GM18909 (cell line): ENCODE data around the gene CYFIP1.

Experiments used
- ATAC-seq: cut with Tn5 transposase; IDR thresholded peaks from one replicate; pipeline ENCODE4 v1.9.1; 2021; ENCODE audit warnings: mild to moderate bottlenecking; ENCODE audit not compliant: unreplicated experiment, poor library complexity

Gene CYFIP1

DNA sequence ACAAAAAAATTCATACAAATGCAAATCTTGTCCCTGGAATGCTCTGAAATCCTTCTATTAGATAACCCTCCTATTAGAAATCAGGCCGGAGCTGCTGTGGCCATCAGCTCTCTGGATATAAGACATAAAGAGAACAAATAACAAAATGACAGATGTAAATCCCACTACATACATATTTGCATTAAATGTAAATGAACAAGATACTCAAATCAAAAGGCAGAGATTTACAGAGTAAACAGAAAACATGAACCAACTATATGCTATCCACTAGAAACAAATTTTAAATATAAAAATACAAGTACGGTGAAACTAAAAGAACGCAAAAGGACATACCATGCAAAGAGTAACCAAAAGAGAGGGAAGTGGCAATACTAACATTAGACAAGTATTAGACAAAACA, 10.7 kb downstream of the CYFIP1 start:
- no peak for ATAC-seq

DNA sequence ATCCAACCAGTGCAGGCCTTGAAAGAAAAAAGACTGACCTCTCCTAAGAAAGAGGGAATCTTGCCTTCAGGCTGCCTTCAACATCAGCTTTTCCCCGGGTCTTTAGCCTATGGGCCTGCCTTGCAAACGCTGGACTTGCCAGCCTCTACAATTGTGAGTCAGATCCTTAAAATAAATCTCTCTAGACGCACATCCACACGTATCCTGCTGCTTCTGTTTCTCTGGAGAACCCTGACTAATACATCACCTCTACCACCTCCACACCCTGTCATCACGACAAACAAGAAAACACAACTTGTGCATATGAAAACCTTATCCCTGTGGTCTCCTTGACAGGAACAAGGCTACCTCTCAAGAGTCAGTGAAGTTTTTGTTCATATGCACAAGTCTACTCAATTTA, 11.8 kb downstream of the CYFIP1 start:
- no peak for ATAC-seq

DNA sequence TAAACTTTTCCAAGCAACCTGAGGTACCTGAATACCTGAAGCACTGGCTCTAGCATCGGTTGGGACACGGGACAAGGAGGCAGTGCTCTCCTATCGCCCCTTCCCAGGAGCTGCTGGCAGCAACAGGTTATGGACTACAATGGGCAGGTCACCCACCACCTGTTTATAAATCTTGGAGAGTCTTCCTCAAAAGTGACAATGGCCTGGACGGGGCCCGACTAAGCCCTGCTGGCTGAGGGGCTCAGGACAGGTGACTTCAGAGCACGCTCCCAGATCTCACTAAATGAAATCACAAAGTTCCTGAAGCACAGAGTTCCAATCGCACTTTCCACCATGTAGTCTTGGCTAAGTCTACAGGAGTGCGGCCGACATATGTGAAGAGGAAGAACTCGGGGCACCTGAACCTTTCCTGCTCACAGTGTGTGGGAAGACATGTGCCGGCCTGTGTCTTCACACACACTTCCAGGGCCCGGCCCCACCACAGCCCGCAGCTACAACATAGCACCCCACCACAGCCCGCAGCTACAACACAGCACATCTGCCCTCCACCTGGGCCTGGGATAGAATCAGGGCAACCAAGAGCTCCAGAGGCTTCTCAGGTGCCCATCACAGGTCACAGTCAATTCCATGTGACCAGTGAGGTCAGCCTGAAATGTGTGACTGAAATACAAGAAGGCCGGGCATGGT, 12.9 kb downstream of the CYFIP1 start:
- no peak for ATAC-seq

DNA sequence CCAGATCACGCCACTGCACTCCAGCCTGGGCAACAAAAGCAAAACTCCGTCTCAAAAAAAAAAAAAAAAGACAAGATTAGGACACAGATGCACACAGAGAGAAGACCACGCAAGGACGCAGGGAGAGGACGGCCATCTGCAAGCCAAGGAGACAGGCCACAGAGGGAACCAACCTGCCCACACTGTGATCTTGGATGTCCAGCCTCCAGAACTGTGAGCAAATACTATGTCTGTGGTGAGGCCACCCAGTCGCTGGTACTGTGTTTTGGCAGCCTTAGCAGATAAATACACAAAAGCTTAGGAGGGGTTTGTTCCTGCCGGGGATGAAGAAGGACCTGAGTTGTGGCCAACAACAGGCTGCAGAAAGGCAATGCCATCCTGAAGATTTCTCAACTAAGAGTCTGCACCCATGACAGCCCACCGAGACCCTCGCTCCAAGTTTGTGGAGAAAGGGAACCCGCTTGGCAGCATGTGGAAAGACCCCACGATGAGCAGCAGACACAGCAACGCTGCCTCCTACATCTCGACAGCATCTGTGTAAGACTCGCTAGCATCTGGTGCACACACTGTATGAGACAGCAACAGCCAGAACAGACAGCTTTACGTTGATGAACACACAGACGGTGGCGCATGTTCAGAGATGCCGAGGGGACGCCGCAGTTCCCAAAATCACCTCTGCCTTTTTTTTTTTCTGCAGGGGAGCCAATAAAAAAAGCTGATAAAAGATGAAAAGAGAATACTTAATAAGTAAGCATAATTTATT, 13.7 kb downstream of the CYFIP1 start:
- no peak for ATAC-seq

DNA sequence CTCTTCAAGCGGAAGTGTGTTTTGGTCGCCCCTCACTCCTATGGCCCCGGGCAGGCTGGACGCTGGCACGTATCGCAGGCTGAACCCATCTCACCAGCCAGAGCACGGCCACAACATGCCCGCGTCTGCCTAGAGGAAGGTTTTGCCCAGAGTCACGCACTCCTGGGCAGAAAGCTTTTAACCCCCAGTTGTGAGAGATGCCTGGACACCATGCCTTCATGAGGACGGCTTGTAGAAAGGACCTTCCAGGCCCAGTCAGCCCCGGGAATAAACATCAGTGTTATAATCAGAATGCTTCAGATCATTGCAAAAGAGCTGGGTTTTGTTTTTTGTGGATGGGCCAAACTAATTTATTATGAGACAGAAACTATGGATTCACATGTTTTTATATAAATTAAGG, 16.5 kb downstream of the CYFIP1 start:
- no peak for ATAC-seq

DNA sequence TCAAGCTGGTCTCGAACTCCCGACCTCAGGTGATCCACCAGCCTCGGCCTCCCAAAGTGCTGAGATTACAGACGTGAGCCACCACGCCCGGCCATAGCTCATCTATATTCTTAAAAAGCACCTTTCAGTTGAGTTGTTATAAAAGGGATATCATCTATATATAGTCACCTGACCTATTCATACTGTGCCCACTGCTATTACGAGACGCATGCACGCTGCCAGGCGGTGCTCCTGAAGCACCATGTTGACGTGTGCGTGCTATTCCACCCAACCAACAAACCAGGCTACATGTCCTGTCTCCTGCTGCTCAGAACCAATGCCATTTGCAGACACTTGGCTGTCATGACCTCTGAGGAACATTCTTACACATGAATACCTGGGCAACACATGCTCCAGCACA, 17.6 kb downstream of the CYFIP1 start:
- no peak for ATAC-seq

DNA sequence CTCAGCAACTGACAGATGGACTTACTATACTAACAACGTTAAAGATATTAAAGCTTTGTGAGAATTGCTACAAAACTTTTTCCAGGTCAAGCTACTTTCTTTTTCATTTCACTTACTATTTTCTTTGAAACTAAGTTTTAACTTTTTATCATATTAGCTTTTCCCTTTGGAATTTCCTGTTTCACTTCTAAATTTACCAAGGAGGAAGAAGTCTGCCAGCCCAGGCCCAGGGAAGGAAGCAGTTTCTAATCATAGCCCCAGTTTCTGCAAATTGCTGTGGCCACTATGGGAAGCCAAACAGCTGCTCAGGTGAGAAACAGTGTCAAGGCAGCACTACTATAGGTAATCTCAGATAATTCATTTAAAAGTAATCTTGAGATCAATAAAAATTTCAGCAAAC, 18.4 kb downstream of the CYFIP1 start:
- ATAC-seq = no peak

DNA sequence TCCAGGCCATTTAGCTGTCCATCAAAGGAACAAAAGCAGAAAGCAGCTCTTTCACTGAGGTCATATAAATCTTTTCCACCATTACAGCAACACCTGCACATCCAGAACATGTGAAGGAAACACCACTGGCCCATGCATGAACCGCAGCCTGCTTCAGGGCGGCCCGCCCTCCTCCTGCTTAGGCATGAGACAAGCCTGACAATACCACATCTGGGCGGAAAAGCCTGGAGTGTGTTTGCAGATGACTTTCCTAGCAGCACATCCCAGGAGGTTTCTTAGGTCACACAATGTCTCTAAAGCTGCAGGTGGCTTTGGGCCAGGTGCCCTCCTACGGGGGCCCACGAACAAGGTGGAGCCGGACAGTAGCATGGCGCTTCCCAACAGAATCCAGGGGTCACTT, 19.6 kb downstream of the CYFIP1 start:
- ATAC-seq = no peak

DNA sequence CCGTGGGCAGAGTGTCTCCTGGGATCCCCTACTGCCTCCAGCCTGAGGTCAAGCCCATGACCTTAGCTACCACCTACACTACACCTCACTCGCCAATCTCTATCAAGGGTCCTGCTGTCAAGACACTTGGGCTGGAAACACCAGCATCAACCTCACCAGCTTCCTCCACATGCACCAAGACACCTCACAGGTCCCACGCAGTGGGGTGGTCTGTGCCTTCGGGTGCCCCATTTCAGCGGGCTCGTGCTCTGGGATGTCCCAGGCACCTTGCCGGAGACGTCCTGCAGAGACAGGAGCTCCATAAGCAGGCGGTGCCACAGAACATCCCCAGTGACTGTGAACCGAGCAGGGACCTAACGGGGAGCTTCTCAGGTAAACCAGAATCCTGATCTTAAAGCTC, 20.0 kb downstream of the CYFIP1 start:
- ATAC-seq = no peak

DNA sequence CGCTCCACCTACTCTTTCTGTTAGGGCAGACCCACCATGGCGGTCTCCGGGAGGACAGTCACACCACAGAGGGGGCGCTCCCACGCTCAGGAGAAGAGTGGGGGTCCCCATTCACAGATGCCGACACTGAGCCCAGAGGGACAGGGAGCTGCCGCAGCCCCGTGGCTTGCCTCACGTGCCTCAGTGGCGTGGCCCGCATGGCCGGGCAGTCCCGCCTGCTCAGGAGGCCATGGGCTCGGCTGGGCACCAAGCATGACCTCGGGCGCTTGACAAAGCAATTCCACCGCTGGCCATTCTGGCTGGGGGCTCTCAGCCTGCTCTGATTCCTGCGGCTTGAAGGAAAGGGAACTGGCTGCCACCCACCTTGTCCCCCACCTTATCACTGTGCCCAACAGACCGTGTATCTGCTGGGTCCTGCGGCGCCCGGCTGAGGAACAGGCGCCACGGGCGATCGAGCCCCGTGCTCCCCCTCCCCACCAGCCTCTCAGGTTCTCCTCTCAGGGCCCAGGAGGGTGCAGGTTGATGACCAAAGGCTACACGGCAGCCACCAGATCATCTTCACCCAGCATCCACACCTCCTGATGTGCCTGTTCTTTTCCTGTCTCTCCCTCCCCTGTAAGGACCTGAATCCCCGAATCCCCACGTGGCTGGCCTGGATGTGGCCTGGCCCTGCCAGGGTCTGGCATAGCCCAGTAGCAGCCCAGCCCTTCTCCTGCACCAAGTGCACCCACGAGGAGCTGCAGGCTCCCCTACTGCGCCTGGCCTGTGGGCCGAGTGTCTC, 20.7 kb downstream of the CYFIP1 start:
- no peak for ATAC-seq

DNA sequence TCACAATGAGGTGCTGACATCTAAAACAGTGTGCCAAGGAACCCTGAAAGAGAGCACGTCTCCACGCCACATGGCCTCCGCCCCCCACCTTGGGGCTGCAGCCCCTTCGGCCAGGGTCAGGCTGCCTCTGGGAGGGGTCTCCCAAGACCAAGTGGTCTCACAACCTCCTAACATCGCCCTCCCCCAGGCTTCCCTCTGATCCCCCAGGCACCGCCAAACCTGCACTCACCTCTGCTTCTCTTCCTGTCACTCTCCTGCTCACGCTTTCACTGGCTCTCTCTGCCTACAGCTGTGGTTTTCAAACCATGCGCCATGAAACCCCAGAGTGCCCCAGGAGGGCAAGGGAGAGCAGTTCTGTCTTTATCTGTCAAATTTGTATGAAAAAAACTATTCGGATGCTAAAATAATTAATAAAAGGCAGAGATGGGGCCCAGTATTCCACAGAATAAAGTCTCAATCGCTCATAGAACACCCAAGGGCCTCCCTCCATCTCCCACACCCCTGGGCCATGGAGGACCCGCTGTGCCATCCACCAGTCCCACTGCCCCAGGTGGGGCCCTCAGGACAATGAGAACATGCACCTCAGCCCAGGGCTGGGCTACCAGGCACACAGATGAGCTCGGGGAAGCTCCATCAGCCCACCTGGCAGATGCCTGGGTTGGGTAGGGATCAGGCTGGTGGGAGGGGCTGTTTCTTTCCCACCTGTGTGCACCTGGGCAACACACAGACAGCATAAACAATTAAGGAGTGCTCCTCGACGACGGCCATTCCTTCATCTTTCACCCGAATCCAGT, 21.5 kb downstream of the CYFIP1 start:
- peak; percentile 58 for ATAC-seq

DNA sequence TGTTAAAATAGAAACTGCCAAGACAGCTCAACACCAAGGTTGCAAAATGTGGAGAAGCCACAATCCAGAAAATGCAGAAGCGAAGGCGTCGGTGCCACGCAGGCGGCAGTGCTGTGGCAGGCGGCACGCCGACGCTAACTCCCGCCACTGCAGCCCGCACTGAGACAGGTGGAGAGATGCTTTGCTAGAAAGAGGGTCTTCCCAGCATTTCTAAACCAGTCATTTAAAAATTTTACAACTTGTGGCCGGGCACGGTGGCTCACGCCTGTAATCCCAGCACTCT, 23.2 kb downstream of the CYFIP1 start:
- no peak for ATAC-seq

DNA sequence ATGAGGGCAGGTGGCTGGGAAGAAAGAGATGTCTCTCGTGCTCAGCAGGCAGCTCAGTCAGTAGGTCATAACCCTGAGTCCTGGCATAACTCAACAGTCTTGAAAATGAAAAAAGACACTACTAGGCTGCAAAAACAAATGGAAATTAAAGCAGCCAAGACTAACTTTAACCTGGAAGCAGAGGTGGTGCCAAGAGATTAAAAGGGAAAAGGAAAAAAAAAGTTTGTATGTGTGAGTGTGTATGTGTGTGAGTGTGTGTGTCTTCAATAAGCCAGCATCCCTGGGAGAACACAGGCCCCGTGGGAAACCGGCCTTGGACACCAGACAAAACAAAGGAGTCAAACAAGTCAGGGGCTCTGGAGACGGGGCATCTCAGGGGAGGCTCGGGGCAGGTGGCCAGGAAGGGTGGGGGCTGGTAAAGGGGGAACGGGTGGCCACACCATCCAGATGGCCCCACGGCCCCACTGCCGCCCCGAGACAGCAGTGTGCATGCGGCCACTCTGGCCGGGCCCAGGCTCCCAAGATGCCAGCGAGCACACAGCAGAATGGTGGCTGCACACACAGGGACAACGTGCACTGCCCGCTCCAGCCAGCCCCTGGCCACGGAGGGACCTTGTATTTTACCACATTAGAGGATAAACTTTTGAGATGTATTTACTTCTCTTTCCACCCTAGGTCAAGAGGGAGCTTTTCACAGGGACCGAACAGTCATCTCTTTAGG, 23.8 kb downstream of the CYFIP1 start:
- ATAC-seq = no peak

DNA sequence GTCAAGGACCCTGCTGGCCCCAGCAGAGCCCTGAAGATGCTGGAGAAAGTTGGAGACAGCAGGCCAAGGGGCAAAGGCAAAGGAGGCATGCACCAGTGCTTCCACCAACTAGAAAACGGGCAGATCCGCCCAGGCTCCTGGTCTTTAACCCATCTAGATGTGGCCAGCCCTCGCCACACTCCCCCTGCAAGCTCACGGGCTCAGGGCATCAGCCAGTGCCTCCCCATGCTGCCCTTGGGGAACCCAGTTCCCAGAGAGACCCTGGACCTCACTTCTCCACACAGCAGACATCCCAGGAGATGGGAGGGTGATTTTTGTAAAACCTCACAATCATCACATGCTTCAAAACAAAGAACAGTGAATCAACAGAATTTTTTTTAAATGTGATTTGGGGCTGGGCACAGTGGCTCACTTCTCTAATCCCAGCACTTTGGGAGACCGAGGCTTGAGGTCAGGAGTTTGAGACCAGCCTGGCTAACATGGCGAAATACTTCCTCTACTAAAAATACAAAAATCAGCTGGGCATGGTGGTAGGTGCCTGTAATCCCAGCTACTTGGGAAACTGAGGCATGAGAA, 24.5 kb downstream of the CYFIP1 start:
- no peak for ATAC-seq

DNA sequence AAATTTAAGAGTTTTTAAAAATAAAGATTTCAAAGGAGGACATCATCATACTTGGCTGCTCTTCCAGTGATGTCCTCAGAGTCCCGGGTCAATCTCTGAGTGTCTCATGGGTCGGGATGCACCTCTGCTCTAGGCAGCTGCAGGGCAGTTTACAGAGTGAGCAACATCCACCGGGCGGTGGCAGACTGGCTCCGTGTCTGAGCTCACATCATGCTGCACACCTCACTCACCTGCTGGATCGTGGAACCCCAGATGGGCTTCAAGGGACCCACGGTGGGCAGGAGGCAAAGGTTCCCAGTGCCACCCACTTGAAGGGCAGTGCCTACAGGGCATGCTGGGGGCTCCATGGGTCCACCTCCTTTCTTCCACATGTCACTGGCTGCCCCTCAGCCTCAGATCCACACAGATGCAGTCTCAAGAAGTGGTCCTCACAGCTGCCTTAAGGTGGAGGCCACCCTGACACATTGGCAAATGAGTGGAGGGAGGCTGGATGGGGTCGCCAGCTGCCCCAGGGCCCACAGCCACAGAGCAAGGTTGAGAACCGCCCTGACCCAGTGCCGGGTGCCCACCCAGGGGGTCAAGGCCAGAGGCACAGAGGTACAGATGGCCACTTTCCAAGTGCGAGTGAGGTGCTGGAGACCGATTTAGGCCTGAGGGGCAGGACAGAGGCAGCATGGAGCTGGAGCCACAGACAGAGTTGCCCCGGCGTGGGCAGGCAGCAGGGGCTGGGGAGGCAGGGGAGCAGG, 25.2 kb downstream of the CYFIP1 start:
- no peak for ATAC-seq

DNA sequence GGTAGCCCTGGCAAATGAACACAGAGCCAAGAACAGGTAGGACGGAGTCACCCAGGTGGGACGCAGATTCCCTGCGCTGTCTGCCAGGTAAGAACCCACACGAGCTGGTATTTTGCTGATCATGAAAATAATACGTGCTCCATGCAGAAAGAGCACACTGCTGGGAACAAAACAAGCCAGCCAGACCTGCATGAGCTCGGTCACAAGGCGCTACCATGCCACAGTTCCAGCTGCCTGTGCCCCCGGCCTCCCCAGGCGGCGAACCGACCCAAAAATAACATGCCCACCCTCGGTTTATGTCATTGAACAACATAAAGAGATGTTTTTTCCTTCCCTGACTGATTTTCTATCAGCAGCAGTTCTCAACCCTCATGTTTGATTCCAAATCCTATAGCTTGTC, 25.8 kb downstream of the CYFIP1 start:
- ATAC-seq = no peak

DNA sequence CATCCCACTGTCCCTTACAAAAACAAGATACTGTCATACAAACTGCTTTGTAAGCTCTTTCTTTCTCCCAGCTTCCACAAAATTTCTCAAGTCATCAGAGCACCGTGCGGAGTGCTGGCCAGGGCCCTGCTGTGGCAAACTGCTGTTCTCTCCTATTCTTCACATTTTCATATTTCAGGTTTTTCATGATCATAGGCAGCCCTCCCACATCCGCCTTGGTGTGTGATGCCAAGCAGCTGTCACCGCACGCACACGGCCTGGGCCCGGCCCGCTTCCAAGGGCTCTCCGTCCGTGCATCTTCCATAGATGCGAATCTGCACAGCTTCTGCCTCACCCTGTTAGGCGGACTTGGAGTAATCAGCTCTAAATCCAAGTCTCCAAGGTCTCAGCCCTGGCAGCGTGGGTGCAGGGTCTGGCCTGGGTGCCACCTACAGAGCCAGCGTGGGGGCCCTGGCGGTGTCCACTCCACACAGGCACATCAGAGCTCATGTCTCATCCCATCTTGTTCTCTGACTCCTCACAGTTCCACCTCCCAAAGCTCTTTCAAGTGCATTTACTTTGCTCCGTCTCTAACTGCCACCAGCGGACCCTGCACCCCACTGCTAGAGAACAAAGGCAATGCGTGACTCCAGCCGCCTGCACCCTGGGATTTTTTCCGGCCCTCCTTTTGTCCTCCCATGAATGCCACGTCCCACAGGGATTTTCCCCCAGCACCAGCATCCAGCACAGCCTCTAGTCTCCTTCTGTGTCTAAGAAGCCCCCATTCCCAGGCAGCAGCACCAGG, 27.2 kb downstream of the CYFIP1 start:
- ATAC-seq = no peak
